Stimulated activated CD4-positive, alpha-beta T cell treated with anti-CD3 and anti-CD28 coated beads, Interleukin-12 subunit alpha, Interleukin-12 subunit beta, amount 100 ng/mL, for 48 hours (primary cell): ENCODE measurements around the gene SMAD6.

ENCODE experiments used
- DNase-seq, 3 donors: peaks; one replicate each; pipeline ENCODE4 v3.0.0-alpha.2; 2020; ENCODE audit warnings: low read depth in 2 of 3, low spot score in 1 of 3

SMAD6 gene

DNA sequence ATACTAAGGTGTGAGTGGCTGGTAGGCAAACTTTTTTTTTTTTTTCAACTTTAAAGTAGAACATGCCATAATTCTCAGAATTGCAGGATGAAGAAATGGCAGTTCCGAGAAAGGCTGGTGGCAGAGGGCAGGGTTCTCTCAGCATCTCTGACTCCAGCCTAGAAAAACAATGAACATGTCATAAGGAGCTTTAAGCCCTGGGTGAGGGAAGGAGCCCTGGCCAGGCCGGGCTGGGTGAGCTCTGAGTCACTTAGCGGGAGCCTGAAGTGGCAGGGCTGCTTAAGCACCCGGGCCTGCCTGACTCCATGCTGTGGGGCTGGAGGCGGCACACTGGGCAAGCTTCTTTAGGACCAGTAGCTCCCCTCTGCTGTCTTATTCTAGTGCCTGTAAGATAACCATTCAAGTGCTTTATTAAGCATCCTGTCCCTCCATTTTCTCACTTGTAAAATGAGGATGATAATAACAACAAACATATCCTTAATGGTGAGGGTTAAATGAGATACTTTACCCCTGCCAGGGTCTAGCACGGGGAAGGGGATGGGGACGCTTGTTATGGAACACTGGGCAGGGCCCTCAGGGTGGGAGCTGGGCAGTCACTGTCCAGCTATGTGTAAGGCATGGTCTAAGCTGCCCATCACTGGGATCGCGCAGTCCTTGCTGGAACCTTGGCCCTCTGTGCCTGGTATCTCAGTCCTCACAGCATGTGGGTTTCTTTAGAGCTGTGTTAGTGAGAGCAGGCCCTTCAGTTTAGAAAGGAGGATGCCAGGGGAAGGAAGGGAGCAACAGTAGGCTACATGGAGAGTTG is 18.4 kb downstream of the SMAD6 start:
- no peak for DNase-seq

DNA sequence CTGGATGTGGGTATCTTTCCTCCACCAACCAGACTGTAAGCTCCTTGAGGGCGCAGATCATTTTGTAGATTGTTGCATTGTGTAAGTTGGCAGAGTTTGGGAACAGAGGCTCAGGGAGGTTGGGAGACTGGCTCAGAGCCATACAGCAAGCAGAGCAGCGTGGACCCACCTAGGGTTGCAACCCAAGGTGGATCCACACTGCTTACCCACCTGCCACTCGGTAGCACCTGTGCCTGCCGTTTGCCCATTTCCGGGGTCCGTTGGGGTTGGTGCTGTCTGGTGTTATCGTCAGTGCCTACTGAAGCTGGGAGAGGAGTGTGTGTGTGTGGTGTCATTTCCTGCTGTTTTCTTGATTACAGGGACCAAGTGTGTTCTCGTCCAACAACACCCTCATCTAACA is 19.0 kb downstream of the SMAD6 start:
- no peak for DNase-seq

DNA sequence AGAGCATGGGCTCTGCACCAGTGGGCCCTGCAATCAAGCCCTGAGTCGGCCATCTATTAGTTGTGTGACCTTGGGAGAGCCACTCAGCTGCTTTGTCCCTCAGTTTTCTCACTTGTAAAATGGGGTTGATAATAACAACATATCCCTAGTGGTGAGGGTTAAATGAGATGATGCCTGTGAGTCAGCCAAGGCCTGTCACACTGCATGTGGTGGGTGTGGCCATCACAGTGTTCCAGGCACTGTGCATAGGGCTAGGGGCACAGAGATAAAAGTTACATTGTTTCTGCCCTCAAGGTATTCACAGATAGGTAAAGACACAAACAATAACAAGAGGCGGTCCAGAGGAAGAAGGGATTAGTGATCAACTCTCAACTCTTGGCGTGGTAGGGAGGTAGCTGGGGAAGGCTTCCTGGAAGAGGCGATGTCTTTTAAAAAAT is 19.5 kb downstream of the SMAD6 start:
- DNase-seq, result no peak

DNA sequence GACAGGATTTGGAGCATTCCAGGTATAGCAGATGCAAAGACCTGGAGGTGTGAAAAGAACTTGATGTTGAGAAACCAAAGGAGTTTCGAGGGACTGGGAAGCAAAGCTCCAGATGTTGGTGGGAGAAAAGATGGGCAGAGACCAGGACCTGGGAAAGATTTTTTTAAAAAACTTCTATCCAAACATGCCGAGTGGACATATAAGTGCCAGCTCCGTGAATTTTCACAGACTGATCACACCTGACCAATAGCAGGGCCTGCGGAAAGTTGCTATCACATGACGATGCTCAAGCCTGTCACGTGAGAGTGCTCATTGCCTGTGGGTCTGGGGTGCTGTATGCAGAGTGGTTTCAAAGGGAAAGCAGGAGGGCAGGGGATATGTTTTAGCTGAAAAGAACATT is 19.9 kb downstream of the SMAD6 start:
- DNase-seq, result no peak

- DNase-seq, result no peak
These were observed 20.9 kb downstream of the SMAD6 start for GRCh38 chr15:66722757-66723540.

- no peak for DNase-seq
These were observed 22.0 kb downstream of the SMAD6 start for GRCh38 chr15:66723826-66724731.

DNA sequence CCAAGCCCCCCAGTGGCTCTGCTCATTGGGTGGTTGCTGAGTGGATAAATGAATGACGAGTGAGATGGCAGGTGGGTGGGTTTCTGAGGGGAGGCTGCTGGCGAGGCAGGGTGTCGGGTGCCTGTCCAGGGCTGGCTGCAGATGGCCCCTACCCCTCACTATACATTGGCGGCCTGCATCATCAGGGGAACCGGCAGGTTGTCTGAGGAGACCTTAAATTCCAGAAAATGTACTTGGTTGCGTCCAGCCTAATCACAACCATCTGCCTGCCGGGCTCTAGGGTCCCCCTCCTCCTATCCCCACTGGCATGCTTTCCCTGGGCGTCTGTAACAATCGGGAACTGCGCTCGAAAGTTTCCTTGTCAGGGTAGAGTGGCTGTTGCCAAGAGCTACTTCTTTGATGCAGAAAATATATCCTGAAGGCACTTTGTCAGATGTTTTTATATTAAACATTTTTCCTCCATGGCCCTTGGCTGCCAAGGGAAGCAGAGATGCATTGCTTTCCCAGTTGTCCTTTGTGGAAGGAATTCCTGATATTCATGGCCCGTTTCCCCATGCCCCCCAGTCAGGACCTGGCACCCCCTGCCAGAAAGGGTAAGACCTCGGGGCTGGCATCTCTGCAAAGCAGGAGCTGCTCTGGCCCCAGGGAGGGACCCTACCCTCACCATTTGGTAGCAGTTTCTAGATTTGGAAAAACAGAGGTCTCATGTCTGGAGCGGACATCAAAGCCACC is 22.9 kb downstream of the SMAD6 start:
- no peak for DNase-seq

GRCh38 chr15:66725464-66725785 is 23.4 kb downstream of the SMAD6 start:
- DNase-seq, result no peak

- DNase-seq, result no peak
These were observed 24.4 kb downstream of the SMAD6 start for GRCh38 chr15:66726386-66726785.

DNA sequence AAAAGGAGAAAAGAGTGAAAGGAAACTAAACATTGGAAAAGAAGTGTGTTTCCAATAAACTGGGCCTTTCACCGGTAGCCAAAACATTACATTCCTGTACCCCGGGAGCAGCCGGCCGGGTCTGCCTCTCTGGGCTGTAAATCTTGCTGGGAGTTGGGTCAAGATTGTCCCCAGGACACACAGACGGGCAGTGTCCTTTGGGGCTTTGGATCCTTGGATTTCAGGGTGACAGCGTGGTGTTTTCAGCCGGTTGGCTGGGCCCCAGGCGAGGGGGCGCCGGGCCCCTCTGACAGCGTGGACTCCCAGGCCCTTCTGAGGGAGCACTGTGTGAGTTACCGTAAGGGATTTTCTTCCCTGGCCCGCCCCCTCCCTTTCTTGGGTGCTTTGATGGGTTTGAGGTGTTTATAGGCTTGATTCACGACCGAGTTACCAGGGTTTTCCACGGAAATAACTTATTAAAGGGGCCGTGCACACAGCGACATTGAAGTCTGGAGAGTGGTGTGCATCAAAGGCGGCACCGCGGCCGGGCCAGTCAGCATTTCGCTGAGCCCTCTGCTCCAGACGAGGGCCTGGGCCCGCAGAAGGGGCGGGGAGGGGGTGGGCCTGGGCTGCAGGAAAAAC is 27.4 kb downstream of the SMAD6 start:
- DNase-seq, result no peak

- DNase-seq, result no peak
These were observed 28.4 kb downstream of the SMAD6 start for GRCh38 chr15:66730168-66731021.

- no peak for DNase-seq
These were observed 31.9 kb downstream of the SMAD6 start for GRCh38 chr15:66733976-66734375.

DNA sequence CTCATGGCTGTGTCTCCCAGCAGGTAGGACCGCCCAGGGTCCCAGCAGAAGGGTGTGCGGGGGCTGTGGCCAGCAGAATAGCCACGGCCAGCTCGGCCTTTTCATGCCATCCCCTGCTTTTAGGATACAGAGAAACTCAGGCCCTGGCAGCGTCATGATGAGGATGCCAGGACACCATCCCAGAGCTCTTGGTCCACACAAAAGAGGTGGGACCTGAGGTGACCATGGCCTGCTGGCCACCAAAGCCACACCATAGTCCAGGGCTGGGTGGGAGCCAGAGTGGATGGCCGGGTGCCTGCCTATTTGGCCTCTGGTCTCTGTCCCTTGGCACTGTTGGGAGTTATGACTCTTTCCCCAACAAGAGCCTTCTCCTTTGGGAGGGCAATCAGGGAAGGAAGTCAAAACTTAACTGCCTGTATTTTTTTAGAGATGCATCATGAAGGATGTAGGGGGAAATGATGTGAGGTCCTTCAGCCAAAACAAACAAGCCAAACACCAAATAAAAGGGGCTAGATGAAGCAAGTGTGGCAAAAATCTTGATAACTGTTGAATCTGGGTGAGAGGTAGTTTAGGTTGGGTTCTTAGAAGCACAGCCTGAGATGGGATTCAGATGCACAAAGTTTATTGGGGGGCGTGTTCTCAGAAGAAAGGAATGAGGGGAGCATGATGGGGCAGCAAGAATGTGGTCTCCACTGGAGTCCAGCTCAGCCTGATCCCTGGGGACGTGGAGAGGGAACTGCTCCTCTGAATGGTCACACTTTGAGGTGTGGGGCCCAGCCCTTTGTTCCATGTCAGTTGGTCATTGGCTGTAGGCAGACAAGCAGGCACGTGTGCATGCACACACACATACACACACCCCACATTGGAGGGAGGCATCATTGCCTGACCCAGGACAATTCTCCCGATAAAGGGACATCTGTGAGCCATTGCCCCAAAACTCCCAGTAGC is 33.2 kb downstream of the SMAD6 start:
- DNase-seq, result no peak

DNA sequence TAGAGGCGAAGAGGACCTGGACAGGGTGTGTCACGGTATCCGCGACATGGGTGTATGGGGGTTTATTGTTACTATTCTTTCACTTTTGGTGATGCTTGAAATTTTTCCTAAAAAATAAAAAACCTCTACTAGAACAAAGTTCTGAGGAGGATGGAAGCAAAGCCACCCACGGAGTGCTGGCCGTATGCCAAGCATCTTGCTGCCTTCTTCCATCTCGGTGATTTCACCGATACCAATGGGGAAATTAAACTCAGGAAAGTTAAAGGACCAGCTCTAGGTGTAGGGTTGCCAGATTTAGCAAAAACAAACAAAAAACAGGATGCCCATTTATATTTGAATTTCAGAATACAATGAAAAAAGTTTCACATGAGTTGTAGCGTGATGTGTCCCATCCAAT is 33.9 kb downstream of the SMAD6 start:
- DNase-seq, result no peak

GRCh38 chr15:66737243-66738010 is 35.4 kb downstream of the SMAD6 start:
- no peak for DNase-seq

DNA sequence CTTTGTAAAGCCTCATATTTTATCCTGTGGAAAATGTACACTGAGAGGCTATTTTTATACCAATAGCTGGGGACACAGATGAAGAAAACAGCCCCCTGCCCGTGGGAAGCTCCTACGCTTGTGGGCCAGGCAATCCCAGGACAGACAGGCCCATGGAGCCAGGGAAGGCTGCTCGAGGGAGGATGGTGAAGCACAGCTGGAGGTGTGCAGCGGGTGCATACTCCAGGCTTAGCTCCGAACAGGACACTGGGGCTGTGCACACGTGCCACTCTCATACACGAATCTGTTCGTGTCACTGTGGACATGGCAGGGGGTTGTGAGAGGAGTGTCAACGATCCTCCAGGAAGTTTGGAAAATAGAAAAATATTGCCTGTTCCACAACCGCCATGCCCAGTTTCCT is 36.1 kb downstream of the SMAD6 start:
- no peak for DNase-seq

- DNase-seq, result no peak
These were observed 36.6 kb downstream of the SMAD6 start for GRCh38 chr15:66738595-66738994.

GRCh38 chr15:66739287-66739686 is 37.3 kb downstream of the SMAD6 start:
- DNase-seq, result no peak
